Parathyroid adenoma (tissue), 2 donors: ENCODE results near the gene TMCO4.

Experiments
- H2AFZ ChIP-seq: fragments of 300-600 bp; sonication (generic); one replicate; pipeline ENCODE4 v1.7.0; 2017; ENCODE audit warnings: antibody characterized with exemption, mild to moderate bottlenecking
- H3K27ac ChIP-seq: fragments of 300-600 bp; sonication (generic); one replicate; pipeline ENCODE4 v1.7.0; 2017
- H3K27me3 ChIP-seq: fragments of 300-600 bp; sonication (generic); one replicate; pipeline ENCODE4 v1.7.0; 2017; ENCODE audit warnings: low read length; ENCODE audit not compliant: control insufficient read depth, insufficient read depth
- H3K36me3 ChIP-seq: fragments of 300-600 bp; sonication (generic); one replicate; pipeline ENCODE4 v1.7.0; 2017; ENCODE audit warnings: low read length; ENCODE audit not compliant: control insufficient read depth, insufficient read depth
- H3K4me1 ChIP-seq: fragments of 300-600 bp; sonication (generic); one replicate; pipeline ENCODE4 v1.7.0; 2017; ENCODE audit warnings: control low read depth
- H3K4me2 ChIP-seq: fragments of 300-600 bp; sonication (generic); one replicate; pipeline ENCODE4 v1.7.0; 2017; ENCODE audit warnings: low read length
- H3K4me3 ChIP-seq: fragments of 300-600 bp; sonication (generic); one replicate; pipeline ENCODE4 v1.7.0; 2017; ENCODE audit warnings: low read depth, low read length
- H3K79me2 ChIP-seq: fragments of 300-600 bp; sonication (generic); one replicate; pipeline ENCODE4 v1.7.0; 2017; ENCODE audit warnings: control low read depth
- H3K9ac ChIP-seq: fragments of 300-600 bp; sonication (generic); one replicate; pipeline ENCODE4 v1.7.0; 2017; ENCODE audit warnings: mild to moderate bottlenecking
- H3K9me3 ChIP-seq: fragments of 300-600 bp; sonication (generic); one replicate; pipeline ENCODE4 v1.7.0; 2017; ENCODE audit warnings: low read length; ENCODE audit not compliant: control insufficient read depth
- TF ChIP-seq, protein P1 (sequence below): fragments of 300-600 bp; sonication (generic); IDR thresholded peaks from one replicate; pipeline ENCODE4 v1.7.0; 2017; ENCODE audit warnings: antibody characterized with exemption, mild to moderate bottlenecking
- donor health status: primary hyperparathyroidism.

Gene TMCO4

DNA sequence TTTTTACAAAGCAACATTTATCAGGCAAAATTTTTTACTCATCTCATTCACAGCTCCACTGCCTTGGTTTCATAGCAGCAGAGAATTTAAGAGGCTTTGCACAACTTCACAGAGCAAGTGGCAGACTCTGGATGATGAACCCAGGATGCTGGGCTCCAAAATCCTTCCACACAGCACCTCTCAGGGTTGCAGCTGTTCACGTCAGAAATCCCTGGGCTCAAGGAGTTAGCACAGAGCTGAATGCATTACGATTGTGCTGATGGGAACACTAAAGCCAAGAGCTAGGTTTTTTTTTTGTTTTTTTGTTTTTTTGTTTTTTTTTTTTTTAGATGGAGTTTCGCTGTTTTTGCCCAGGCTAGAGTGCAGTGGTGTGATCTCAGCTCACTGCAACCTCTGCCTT is 137.4 kb downstream of the TMCO4 start:
- Histone ChIP-seq H2AFZ (no peak overlapping the region), H3K36me3 (no peaks in the 10 kb centered on the region), H3K27me3 (no peaks in the 10 kb centered on the region), H3K27ac (no peak overlapping the region), H3K9ac (no peak overlapping the region), H3K4me2 (no peak overlapping the region), H3K4me1 (no peaks in the 10 kb centered on the region), H3K79me2 (no peaks in the 10 kb centered on the region), H3K9me3 (no peaks in the 10 kb centered on the region), H3K4me3 (no peak overlapping the region)
- TF ChIP-seq, protein P1, sequence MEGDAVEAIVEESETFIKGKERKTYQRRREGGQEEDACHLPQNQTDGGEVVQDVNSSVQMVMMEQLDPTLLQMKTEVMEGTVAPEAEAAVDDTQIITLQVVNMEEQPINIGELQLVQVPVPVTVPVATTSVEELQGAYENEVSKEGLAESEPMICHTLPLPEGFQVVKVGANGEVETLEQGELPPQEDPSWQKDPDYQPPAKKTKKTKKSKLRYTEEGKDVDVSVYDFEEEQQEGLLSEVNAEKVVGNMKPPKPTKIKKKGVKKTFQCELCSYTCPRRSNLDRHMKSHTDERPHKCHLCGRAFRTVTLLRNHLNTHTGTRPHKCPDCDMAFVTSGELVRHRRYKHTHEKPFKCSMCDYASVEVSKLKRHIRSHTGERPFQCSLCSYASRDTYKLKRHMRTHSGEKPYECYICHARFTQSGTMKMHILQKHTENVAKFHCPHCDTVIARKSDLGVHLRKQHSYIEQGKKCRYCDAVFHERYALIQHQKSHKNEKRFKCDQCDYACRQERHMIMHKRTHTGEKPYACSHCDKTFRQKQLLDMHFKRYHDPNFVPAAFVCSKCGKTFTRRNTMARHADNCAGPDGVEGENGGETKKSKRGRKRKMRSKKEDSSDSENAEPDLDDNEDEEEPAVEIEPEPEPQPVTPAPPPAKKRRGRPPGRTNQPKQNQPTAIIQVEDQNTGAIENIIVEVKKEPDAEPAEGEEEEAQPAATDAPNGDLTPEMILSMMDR, result no peak

DNA sequence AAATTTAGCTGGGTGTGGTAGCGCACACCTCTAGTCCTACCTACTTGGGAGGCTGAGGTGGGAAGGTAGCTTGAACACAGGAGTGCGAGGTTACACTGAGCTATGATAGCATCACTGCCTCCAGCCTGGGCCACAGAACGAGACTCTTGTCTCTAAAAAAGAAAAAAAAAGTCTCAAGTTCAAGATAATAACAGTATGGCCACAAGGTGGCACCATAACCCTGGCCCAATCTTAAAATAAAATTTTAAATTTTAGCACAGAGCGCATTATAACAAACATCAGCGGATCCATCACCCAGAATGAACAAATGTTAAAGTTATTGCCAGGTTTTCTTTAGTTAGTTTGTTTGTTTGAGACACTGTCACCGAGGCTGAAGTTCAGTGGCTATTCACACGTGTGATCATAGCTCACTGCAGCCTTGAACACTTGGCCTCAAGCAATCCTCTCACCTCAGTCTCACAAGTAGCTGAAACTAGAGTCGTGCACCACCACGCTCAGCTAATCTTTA is 137.9 kb downstream of the TMCO4 start:
- no peak overlapping the region for H3K9ac ChIP-seq
- H3K27ac ChIP-seq, result no peak overlapping the region
- no peaks in the 10 kb centered on the region for H3K4me1 ChIP-seq
- no peaks in the 10 kb centered on the region for H3K27me3 ChIP-seq
- H2AFZ ChIP-seq, result no peak overlapping the region
- H3K36me3 ChIP-seq, result no peaks in the 10 kb centered on the region
- TF ChIP-seq, protein P1, result peak; percentile 61
- H3K4me3 ChIP-seq, result no peak overlapping the region
- no peak overlapping the region for H3K4me2 ChIP-seq
- no peaks in the 10 kb centered on the region for H3K9me3 ChIP-seq
- H3K79me2 ChIP-seq, result no peaks in the 10 kb centered on the region

DNA sequence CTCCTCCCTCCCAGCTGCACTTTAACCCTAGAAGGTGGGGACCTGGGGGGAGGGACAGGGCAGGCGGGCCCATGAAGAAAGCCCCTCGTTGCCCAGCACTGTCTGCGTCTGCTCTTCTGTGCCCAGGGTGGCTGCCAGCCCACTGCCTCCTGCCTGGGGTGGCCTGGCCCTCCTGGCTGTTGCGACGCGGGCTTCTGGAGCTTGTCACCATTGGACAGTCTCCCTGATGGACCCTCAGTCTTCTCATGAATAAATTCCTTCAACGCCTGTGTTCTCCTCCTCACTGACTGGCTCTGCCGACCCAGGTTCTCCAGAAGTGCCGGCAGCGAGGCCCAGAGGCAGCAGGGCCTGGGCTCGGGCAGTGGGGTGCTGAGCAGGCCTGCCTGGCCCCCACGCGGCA is 141.5 kb downstream of the TMCO4 start:
- Histone ChIP-seq H3K4me3 (no peak overlapping the region), H3K27ac (no peak overlapping the region), H3K9ac (no peak overlapping the region), H3K4me1 (no peaks in the 10 kb centered on the region), H3K27me3 (no peaks in the 10 kb centered on the region), H3K4me2 (no peak overlapping the region), H3K9me3 (no peaks in the 10 kb centered on the region), H2AFZ (no peak overlapping the region), H3K79me2 (no peaks in the 10 kb centered on the region), H3K36me3 (no peaks in the 10 kb centered on the region)
- TF ChIP-seq, protein P1, result no peak

DNA sequence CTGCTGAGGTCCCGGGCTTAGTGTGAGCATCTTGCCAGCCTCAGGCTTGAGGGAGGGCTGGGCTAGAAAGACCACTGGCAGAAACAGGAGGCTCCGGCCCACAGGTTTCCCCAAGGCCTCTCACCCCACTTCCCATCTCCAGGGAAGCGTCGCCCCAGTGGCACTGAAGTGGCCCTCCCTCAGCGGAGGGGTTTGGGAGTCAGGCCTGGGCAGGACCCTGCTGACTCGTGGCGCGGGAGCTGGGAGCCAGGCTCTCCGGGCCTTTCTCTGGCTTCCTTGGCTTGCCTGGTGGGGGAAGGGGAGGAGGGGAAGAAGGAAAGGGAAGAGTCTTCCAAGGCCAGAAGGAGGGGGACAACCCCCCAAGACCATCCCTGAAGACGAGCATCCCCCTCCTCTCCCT is 142.2 kb downstream of the TMCO4 start:
- Histone ChIP-seq H3K79me2 (no peaks in the 10 kb centered on the region), H3K27me3 (no peaks in the 10 kb centered on the region), H3K36me3 (no peaks in the 10 kb centered on the region), H3K4me1 (no peaks in the 10 kb centered on the region), H3K4me2 (no peak overlapping the region), H3K27ac (no peak overlapping the region), H3K9ac (no peak overlapping the region), H2AFZ (no peak overlapping the region), H3K4me3 (no peak overlapping the region), H3K9me3 (no peaks in the 10 kb centered on the region)
- TF ChIP-seq, protein P1, result no peak

DNA sequence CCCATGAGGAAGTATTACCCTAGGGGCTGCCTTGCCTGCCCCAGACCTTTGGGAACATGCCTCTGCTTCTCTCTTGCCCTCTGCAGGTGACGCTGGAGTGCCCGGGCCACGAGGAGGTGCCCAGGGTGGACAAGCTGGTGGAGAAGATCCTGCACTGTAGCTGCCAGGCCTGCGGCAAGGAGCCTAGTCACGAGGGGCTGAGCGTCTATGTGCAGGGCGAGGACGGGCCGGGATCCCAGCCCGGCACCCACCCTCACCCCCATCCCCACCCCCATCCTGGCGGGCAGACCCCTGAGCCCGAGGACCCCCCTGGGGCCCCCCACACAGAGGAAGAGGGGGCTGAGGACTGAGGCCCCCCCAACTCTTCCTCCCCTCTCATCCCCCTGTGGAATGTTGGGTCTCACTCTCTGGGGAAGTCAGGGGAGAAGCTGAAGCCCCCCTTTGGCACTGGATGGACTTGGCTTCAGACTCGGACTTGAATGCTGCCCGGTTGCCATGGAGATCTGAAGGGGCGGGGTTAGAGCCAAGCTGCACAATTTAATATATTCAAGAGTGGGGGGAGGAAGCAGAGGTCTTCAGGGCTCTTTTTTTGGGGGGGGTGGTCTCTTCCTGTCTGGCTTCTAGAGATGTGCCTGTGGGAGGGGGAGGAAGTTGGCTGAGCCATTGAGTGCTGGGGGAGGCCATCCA is 142.8 kb downstream of the TMCO4 start:
- H2AFZ ChIP-seq, result no peak overlapping the region
- TF ChIP-seq, protein P1, result no peak
- no peaks in the 10 kb centered on the region for H3K4me1 ChIP-seq

More for the DNA sequence above, 142.8 kb downstream of the TMCO4 start:
- Histone ChIP-seq H3K79me2 (no peaks in the 10 kb centered on the region), H3K4me2 (no peak overlapping the region), H3K4me3 (no peak overlapping the region), H3K9ac (no peak overlapping the region), H3K27ac (no peak overlapping the region), H3K36me3 (no peaks in the 10 kb centered on the region), H3K9me3 (no peaks in the 10 kb centered on the region), H3K27me3 (no peaks in the 10 kb centered on the region)
